ENCODE data around the gene F2.
A peak's percentile ranks its signal among the peaks of the same experiment; 100 is the strongest.
"Not testable (repeated sequence)": the region's sequence is repeated elsewhere in the genome, so short reads cannot be mapped to it uniquely, and the experiment has no call there.

The F2 gene

DNA sequence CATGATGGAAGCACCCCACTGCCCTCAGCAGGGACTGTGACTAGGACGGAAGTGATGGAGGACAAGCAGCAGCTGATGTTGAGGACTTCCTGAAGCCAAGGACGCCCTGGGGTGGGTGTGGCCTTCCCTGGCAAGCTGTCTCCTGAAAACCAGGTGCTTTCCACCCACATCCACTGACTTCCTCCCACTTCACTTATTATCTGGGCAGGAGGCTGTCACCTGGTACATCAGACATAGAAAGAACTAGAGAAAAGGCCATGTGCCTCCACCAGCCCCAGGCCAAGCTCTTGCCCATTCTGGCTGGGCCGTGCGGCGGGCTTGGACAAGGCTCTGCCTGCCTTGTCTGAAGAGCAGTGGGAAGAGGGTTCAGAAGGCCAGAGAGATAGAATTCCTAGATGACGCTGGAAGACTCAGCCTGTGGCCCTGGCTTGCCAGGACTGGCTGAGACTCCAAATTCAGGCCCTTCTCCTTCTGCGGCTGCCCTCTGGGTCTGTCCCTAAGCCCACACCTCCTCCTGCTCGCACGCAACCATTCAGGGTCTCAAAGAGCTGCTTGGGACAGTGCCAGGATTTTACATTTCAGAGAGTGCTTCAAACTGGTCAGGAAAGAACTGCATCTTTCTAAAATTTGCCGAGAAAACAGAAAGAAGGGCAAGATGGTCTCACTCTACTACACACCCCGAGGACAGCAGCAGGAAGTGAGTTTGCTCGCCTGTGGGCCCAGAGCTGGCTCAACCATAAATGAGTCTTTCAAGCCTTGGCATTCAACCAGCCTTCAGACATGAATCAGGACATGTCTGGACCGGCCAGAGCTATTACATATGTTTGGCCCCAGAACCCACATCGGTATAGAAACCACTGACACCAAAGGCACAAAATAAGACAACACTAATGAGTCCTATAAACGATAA, 31.9 kb upstream of the F2 start:
- no peak for DNase-seq

DNA sequence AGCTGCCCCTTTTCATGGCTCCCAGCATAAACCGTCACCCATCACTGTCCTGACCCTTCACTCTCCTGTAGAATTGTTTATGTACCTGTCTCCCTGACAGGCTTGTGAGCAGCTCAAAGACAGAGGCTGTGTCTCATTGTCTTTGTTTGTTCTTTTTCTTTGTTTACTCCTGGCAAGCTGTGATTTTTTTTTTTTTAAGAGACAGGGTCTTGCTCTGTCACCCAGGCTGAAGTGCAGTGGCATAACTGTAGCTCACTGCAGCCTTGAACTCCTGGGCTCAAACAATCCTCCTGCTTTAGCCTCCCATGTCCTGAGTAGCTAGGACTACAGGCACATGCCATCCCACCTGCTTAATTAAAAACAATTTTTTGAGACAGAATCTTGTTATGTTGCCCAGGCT, 28.3 kb upstream of the F2 start:
- no peak for DNase-seq

GRCh38 chr11:46692450-46692849, 26.6 kb upstream of the F2 start:
- no peak for DNase-seq

DNA sequence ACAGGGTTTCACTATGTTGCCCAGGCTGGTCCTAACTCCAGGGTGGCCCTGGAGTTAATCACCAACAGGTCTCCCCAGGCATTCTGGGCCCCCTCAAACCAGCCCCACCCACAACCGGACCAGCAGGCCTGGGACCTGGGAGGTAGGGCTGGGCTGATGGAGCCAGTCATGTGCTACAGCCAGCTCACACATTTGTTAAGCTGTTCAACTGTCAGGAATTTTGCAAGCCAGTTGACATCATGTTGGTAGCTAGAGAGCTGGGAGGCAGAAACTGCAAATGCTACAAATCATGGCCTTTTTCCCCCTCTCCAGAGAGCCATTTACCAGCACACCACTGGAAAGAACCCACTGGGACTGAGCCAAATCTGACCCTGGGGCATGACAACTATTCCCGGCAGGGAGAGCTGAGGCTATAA, 25.4 kb upstream of the F2 start:
- no peak for DNase-seq

DNA sequence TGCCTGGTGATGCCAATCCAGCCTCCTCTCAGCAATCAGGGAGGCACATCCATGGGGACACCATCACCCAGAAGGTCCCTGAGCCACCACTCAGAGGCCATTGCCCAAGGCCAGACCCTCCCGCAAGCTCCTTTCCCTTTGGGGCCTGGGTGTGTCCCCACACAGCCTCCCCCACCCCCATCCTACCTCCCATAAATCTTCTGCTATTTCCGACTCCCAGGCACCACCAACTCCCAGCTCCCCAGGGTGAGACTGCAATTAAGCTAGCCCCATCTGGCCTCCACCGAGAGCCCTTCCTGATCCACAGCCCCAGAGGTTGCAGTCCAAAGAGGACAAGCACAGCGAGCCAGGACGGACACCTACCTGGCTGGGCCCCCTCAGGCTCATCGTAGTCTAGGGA, 24.9 kb upstream of the F2 start:
- no peak for DNase-seq

DNA sequence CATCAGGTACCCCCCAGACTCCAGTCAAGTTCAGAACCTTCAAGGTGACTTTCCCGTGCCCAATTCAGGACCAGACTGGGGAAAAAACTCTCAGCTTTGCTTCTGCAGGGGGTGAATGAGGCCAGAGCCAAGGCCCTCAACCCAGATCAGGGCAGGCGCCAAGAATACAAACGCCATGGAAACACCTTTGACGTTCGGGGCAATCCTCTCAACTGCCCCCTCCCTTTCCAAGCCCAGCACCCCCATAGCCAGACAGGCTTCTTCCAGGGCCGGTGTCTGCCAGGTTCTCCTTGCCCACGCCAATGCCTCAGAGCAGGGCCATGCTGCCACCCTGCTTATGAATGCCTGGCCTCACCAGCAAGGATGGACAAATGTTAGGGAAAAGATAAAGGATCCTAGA, 24.4 kb upstream of the F2 start:
- no peak for DNase-seq

DNA sequence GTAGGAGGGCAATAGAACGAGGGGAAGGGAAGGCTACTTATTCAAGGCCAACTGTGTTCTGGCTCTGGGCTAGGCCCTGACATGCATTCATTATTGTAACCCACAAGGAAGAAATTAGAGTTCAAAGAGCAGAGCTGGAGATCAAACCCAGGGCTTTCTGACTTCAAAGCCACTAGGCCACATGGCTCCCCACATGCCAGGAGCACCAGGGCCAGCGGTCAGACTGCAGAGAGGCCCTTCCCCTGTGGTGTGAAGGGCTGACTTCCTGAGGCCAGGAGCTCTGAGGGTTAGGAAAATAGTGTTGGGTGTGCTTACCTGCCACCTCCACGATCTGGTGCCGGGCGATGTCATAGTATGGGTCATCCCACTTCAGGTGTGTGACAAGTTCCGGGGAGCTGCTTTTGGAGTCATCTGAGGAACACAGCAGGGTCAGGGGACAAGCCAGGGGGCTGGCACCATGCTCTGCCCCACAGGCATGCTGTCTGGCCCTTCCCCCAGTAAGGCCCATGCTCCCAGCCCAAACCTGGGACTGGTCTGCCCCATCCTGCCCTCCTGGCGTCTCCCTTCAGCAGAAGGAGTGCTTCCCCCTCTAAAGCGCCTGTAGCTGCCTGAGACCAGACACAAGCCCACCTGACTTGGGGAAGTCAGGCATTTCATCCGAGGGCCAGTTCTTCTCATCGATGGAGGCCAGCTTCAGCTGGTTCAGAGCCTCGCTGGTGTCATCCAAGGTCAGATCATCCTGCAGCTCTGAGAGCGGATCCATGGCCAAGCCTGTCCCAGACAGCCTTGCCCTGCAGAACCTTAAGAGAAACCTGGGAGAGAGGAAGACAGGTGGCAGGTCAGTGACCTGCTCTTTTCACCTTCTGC, 23.4 kb upstream of the F2 start:
- no peak for DNase-seq

DNA sequence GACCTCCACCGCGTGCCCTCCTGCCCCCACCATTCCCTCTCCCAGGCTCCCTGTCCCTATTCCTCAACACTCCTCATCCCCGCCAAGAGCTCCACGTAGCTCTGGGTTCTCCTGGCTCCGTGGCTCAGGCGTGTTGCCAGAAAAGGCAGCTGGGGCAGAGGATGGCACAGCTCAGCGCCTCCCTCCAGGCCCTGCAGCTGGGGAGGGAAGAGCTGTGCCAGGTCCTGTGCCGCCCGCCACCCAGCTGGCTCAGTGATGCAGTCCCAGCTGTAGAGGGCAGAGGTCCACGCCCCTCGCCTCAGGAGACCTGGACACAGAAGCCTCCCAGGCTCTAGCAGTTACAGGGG, 22.8 kb upstream of the F2 start:
- DNase-seq: no peak

DNA sequence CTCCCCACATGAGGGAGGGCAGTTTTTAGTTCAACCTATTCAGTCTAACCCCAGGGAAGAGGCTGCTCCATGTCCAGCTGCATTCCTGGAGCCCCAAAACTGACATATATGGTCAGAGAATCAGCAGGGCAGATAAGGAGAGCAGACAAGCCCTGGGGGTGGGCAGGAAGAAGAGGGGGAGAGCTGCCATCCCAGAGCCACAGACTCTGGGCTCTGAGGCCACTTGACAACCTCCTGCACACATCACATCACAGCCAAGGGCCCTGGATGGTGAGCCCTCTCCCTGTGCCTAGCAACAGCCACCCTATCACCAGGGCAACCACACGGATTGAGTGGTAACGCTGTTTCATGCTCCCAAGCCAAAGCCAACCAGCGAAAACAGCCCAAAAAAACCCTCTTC, 21.7 kb upstream of the F2 start:
- DNase-seq: no peak

DNA sequence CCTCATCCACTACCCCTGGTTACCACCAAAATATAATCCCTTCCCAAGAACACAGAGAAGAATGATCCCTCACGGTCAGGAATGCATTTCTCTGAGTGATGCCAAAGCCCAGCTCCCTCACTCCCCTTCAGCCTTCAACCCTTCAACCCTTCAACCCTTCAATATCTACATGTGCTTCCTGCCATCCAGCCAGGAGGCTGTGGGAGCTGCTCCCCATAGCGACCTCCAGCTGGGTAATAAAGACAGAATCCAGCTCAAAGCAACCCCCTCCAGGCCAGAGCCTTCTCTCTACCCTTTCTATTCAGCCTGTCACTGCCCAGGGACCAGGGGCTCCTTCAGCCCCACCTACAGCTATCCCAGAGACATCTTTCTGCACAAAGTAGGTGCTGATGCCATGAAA, 21.3 kb upstream of the F2 start:
- DNase-seq: no peak

DNA sequence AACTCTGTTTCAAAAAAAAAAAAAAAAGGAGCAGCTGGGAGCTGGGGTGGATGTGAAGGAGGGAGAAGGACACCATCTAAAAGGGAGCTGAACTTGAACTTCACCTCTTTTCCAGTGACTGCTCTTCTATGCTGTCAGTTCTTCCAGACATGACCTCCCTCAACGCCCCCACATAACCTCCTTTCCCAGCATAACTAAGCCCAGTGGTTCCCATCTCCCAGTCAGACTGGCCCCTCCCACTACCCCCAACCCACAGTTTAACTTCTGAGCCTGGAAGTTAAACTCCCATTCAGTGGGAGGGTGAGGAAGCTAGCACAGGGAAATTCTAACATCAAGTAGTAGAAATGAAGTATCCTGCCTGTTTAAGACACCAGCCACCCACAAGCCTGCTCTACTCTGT, 20.4 kb upstream of the F2 start:
- DNase-seq: no peak

DNA sequence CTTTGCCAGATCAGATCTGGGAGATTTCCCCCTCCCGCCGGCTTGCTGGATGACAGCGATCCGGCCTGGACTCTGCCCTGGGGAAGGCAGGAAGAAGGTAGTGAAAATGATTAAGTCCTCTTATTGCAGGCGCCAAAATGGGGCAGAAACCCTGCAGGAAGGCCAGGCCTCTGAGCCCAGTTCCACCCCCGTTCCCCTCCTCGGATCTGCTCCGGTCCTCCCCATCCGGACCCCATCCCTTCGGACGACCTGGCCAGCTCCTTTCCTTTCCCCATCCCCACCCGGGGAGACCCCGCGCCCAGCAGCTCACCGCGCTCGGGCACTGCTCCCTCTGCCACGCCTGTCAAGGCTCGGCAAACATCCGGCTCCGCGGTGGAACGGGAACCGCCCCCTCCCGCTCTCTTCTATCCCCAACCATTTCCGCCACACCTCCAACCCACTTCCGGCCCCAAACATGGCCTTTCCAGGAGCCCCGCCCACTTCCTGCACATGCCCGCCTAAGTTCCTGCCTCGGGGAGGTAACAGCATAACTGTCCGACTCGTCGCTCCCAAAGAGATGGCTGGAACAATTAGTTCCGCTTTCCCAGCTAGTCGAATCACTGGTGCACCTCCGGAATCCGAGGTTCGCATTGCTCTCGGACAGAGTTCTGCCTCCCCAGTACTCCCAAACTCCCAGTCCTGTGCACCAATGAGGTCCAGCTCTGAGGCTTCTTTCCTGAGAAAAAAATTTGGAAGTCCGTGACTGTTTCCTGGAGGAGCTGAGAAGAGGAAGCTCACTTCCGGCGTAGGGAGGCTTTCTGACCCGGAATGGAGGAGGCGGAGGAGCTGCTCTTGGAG, 18.6 kb upstream of the F2 start, which contains the start of the genes ARHGAP1 and ZNF408:
TSS of gene ARHGAP1 (minus strand) at position 379 of the 837 bp plus-strand sequence. CDS start 4,512 bp downstream, outside the sequence.
TSS of gene ZNF408 (plus strand) at position 791 of the 837 bp plus-strand sequence. CDS start at position 808, 17 bp downstream.
- peak; percentile 99 to 100 for DNase-seq

GRCh38 chr11:46701078-46701654, 17.8 kb upstream of the F2 start:
- no peak for DNase-seq

- no peak for DNase-seq
These were observed 13.8 kb upstream of the F2 start for GRCh38 chr11:46705070-46705688.

DNA sequence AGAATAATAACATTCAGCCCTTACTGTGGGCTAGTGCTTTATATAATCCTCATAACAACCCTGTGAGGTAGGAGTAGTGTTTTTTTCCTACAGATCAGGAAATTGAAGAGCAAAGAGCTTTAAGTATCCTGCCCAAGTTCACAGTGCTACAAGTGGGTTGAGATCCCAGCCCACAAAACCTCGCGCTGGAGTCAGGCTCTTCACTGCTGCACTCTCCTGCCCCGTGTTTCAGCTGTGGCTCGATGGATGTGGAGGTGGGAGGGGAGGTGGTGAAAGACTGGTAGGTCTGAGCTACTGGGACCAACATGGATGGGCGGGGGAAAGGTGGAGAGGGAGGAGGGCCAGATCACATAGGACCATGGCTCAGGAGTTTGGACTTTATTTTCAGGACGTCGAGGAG, 12.1 kb upstream of the F2 start:
- DNase-seq: no peak

DNA sequence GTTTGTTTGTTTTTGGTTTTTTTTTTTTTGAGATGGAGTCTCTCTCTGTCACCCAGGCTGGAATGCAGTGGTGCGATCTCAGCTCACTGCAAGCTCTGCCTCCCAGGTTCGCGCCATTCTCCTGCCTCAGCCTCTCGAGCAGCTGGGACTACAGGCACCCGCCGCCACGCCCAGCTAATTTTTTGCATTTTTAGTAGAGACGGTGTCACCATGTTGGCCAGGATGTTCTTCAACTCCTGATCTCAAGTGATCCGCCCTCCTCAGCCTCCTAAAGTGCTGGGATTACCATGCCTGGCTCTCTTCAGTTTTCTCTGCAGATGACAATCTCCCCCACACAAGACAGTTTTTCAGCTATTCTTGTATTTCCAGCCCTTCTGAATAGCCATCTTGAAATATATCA, 9.7 kb upstream of the F2 start:
- not testable (repeated sequence) for DNase-seq

- no peak for DNase-seq
These were observed 8.2 kb upstream of the F2 start for GRCh38 chr11:46710821-46711269.

DNA sequence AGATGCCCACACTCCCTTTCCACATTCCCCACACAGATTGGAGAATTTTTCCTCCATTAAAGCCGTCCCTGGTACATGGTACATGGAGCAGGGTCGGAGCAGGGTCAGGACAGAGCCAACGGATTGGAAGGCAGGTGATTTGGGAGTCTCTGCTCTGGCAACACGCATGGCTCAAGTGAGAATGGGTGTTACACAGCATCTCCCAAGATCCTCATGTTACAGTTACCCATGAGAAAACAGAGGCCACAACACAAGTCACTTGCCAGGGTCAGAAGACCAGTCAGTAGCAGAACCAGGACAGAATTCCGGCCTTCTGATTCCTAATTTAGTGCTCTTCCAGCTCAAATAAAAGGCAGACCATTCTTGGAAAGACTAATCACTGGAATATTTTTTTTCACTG, 7.7 kb upstream of the F2 start:
- DNase-seq: no peak

DNA sequence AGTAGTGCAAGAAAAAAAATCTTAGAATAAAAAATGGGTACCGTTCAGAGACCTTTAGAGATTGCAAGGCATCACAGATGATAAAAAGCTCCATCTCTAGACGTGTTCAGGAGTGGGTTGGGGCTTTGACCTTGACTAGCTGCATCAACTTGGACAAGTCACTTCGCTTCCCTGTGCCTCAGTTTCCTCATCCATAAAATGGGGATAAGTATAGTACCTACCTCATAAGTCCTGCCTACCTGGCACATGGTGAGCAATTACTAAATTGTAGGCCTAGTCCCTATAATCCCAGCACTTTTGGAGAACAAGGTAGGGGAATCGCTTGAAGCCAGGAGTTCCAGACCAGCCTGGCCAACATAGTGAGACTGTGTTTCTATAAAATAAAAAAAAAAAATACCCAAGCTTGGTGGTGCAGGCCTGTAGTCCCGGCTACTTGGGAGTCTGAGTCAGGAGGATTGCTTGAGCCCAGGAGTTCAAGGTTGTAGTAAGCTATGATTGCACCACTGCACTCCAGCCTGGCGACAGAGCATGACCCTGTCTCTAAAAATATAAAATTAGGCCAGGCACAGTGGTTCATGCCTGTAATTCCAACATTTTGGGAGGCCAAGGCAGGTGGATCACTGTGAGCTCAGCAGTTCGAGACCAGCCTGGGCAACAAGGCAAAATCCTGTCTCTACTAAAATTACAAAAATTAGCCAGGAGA, 6.0 kb upstream of the F2 start:
- DNase-seq: no peak

GRCh38 chr11:46717825-46718154, 1.2 kb upstream of the F2 start:
- DNase-seq: not testable (repeated sequence)

All from NCI-H526 (cell line).